GM19035 (cell line): Measurements from ENCODE around the gene METAP1D.
"Not testable (repeated sequence)": the region's sequence is repeated elsewhere in the genome, so short reads cannot be mapped to it uniquely, and the experiment has no call there.

Experiments used
- ATAC-seq: cut with Tn5 transposase; IDR thresholded peaks from one replicate; pipeline ENCODE4 v1.9.1; 2021; ENCODE audit not compliant: unreplicated experiment

The METAP1D gene

DNA sequence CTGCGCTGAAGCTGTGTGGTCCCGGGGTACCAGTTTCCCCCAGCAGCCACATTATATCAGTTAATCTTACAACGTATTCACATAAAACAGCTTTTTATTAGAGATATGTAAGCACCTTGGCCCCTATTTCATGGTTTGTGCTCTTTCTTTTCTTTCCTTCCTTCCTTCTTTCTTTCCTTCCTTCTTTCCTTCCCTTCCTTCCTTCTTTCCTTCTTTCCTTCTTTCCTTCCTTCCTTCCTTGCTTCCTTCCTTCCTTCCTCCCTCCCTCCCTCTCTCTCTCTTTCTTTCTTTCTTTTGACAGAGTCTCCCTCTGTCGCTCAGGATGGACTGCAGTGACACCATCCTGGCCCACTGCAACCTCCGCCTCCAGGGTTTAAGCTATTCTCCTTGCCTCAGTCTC is 3.7 kb upstream of the METAP1D start:
- ATAC-seq, result no peak

DNA sequence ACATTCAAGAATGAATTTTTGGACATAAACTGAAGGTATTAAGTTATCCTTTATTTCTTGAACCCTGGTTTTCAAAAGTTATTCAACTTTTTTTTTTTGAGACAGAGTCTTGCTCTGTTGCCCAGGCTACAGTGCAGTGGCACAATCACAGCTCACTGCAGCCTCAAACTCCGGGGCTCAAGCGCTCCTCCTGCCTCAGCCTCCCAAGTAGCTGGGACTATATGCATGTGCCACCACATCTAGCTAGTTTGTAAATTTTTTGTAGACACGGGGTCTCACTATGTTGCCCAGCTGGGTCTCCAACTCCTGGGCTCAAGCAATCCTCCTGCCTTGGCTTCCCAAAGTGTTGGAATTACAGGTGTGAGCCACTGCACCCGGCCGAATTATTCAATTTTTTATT is 2.7 kb upstream of the METAP1D start:
- ATAC-seq, result not testable (repeated sequence)

DNA sequence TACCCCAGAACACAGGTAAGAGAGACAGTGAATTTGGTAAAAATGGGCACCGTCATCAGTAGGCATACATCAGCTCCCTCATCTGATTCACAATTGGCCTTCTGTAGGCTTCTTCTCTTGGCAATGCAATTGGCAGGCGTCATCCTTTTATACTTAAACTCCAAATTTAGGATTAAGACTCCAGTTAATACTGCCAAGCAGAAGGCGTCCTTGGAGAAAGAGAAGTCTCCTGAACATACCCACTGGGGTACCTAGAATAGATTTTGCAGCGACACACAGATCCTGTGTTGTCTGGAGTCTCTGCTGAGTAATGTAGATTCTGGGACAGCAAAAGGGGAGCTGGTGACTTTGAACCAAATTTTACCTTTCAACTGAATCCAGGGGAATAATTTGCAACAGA is 592 bp upstream of the METAP1D start:
- peak; percentile 12 for ATAC-seq

DNA sequence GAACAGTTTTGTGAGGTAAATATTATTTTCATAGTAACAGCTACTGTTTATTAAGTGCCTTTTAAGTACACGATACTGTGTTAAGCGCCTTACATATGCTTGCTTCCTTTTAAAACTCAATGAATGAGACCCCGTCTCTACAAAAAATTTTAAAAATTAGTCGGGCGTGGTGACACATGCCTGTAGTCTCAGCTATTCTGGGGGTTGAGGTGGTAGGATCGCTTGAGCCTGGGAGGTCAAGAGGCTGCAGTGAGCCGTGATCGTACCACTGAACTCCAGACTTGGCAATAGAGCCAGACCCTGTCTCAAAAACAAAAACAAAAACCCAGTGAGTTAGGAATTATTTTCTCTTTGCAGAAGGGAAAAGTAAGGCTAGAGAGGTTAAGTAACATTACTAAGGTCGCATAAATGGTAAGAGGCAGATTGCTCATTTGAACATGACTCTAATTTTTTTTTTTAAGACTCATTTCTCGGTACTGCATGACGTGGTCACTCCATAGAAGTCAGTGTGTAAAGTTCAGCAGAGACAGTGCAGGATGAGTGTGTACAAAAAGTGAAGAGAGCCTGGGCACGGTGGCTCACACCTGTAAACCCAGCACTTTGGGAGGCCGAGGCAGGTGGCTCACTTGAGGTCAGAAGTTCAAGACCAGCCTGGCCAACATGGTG is 1.1 kb downstream of the METAP1D start:
- ATAC-seq, result no peak

DNA sequence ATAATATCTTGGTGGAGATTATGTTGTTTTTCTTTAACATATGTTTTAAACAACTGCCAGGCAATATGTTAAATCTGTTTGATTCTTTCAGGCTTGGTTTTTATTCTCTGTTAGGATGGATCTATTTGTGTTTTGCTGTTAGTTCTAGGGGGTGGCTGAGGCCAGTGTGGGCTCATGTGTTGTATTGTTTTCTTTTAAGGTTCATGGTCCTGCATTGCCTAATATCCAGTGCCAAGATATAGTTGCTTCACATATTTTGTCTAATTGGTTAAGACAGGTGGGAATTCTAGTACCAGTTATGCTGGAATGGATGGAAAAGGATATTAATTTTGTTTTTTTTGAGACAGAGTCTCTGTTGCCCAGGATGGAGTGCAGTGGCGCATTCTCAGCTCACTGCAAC is 7.6 kb downstream of the METAP1D start:
- no peak for ATAC-seq

DNA sequence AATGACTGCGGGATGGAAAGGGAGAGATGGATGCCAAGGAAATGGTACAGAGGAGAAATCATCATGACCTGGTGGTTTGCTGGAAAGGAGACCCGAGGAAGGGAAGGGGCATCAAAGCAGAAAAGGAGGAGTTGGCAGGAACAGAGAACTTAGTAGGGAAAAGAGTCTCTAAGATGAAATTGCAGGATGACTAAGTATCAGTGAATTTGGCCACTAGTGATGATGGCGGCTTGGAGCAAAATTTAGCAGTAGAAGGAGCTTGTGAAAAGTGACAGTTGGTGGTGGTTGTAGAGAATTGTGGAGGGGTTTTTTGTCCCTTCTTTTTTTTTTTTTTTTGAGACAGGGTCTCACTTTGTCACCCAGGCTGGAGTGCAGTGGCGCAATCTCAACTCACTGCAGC is 10.1 kb downstream of the METAP1D start:
- ATAC-seq, result no peak

DNA sequence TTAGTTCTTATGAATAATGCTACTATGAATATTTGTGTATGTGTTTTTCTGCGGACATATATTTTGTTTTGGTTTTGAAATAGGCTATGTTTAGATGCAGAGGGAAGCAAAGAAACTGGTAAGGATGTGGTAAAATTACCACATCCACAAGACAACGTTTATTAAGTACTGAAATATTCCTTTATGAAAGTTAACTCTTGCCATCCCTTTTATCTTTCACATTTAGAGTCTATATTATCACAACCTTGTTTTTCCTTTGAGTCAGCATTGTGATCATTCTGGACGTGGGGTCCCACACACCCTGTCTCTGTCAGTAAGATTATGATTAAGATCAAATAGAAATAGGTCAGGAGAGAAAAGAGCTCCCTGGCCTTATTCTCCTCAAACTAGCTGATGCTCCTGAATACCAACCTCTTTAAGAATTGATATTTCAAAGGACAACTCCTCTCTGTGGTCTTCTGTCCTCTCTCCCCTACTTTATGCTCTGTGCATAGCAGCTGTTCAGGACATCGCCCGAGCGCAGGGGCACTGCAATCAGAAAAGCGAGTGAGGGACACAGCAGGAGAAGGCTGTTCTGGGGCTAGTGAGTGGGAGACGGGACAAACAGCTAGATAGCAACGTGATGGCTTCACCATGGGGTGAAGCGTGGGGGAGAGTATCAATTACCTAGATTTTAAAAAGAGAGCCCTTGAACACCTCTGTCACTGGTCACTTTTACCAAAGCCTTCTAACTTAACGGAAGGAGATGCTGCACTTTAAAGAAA is 12.2 kb downstream of the METAP1D start:
- no peak for ATAC-seq

DNA sequence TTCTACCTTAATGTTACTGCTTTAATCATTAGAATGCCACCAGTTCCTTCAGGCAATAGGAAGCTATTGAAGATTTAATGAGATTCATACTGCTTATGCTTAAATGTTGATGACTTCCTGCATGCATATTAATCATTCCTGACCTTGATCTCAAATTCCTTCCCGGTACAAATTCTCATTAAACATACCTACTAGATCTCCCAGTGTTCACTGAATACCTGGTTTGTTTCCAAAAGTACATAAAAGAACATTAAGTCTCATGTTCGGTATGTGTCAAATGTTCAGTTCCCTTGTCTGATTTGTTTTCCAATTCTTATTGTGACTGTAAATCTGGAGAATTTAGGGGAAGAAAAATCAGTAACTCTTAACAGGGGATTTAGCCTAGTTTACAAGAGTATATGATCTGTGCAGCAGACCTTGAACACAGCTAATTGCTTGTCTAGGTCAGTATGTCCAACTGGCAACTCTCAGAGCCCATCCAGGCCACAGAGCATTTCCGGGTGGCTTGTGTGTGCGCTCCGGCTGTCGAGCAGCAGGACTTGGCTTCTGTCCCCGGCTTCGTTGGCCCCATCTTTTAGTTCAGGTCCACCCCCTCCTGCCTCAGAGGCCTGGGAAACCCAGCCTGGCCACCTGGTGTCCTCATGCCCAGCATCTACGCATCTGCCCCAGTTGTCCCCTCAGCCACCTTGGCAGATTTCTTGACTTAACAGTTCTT is 13.1 kb downstream of the METAP1D start:
- ATAC-seq, result no peak

DNA sequence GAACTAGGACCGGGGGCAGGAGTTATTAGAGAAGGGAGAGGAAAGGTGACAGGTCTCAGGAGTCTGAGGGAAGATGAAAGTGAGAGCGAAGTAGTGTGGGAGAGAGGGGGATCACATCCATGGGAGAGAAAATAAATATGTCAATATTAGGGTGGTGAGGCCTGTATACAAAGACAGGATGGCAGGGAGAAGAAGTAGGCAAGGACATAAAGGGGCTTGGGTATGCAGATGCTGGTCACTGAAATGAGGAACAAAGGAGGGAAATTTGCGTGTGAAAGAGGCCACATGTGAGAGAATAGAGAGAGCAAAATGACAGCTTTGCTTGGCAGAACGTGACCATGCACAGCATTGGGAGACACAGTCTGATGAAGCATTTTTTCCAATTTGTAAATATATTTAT is 13.6 kb downstream of the METAP1D start:
- no peak for ATAC-seq

DNA sequence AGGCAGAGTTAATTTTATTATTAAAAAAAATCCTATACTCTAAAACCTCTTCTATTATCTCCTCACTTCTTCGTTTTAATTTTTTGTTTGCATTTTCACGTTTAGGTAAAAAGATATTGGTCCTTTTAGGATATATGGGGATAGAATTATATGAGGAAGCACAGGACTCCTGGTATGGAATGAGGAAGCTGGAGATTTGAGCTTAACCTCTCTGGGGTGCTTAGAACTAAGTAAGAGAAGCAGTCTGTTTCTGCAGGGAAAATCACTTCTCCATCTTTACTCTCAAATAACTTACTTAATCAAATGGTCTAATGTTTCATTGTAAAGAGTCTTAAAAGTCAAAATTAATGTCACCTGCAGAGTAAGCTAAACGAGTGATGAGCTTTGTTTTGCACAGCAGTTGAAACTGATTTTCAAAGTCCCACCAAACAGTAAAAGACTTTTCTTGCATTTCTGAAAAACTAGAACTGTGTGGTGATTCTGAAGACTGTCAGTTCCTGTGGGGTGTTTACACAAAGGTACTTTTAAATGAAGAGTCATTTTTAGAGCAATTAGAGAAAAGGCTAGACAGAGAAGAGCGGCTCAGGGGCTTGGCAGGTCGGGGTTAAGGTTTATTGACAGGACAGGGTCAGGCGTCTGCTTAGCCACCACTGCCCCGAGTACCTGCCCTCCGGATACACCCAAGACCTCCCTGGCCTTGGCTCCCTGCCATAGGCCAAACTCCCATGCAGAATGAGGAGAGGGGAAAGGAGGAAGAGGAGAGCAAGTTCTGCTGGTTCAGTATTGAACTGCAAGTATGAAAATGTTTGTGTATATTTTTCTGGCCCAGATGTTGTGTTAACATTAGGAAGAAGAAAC is 21.6 kb downstream of the METAP1D start:
- ATAC-seq, result no peak

DNA sequence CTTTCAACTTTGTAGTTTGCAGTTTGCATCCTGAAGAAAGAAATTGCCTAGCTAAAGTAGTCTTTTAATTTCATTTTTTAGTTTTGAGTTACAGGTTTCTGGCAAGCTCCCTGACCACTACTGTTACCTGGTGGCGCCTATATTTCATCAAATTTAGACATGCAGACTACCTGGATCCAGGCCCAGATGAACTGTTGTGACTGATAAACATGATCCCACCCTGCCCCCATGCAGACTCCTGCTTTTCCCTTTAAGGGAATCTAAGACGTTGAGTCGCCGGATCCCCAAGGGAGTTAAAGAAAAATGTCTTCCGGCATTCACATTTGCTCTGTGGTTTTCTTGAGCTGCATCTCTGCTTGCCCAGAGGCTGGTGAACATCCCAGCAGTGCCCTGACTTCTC is 22.2 kb downstream of the METAP1D start:
- ATAC-seq, result no peak

DNA sequence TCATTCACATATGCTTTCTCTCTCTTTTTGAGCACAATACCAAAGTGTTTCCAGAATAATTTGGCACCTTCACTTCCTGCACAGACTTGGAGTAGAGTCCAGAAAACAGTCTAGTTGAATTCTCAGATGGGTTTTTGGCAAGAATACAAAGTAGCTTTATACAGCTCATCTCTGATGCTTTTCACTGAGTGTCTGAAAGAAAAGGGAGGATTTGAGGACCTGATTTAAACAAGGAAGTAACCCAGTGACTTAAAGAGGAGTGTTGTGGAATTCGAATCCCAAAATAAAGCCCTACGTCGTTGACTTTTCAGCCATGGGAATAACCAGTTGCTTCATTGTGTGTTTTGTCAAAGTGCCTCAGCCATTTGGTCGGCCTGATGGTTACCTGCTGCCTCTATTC is 31.8 kb downstream of the METAP1D start:
- ATAC-seq, result no peak

DNA sequence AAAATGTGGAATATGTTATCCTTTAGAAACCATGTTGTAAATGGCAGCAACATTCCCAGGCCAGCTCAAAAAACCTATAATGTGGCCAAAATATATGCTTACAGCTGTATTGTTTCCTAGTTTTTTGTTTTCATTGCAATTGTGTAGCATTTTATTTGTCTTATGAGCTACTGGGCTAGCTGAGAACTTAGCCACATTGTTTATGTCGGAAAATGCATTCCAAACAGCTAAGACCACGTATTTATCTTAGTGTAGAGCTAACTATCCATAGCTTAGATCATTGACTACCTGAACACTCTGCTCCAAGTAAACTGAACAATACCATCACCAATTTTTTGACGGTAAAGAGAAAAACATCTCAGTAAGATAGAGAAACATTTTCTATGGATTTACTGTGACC is 38.4 kb downstream of the METAP1D start:
- ATAC-seq, result no peak

DNA sequence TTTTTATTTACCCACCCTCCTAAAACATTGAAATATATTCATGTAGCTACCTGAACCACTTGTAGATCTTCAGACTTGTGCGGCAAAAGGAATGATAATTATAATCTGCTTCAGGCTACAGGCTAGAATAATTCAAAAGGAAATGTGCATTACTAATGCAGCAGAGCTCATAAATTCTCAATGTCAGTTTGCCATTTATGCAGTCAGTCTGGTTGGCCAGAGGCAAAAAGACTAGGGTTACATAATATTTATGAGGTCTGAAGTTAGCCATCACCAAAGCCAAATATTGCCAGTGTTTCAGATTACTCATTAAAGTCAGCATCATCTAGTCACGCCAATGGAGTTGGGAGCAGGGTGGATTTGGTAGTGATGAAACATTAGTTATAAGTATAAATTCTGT is 38.9 kb downstream of the METAP1D start:
- no peak for ATAC-seq

DNA sequence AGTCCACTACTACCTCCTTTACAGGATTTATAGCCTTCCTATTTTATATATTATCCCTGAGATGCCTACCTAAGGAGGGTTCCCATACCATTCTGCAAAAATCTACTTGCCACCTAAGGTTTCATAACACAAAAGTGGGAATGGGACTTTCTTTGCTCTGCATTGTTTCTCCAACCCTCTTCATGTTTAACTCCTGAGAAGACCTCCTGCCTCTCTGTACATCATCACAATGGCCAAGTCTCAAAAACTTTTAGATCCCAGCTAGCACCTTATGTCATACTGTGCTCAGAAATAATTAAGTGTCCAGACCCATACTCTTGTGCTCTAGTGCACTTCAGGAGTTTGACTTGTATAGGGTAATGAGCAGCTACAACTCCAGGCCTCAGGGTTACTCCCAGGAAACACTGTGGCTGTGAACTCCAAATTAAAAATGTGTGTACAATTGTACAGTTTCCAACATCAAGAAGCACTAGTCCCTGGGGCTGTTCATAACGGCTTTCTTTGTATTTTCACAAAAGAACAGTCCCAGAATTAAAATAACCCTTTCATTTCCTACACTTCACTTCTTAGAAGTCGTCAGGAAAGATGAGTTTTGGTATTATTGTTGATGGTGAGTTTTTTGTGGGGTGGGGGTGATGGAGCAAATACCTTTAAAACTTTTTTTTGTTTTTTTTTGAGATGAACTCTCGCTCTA is 39.4 kb downstream of the METAP1D start:
- ATAC-seq, result no peak

DNA sequence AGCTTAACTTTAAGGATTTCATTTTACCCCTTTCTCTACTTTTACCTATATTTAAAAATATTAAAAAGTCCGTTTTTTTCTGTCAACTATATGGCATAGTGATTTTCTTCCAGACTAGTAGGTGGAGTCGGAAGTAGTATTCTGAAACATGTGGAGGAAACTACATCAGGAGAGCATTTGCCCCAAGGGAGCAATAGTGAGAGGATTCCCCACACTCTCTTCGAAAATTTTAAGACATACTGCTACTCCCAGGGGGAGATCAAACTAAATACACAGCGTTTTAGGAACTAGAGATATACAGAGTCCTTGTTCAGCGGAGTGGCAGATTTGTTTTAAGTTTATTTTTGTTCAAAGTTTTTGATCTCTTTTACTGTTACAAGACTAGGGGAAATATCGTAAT is 40.6 kb downstream of the METAP1D start:
- ATAC-seq, result no peak

DNA sequence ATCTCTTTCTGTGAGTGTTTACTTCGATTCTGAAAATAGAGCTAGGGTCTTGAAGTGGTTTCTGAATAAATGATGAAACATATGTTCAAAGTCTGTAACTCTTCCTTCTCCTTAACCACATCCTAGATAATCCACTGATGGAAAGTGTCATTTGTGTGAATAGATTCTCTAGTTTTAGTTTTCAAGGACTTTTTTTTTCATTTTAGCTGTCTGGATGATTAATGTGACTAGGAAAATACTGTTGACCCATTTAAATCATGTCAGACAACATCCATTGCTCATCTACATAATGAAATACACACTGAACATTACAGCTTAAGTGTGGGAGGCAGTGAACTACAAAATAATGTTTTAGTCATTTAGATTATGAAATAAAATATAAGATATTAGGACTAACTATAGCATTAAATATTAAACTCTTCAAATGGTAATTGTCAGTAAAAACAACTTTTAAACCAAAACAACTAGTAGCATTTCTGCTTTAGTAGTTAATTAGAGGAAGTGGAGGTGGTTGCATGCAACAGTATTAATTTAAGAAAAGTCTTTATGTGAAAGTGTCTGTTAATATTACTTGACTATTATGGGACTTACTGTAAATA is 46.4 kb downstream of the METAP1D start:
- no peak for ATAC-seq

DNA sequence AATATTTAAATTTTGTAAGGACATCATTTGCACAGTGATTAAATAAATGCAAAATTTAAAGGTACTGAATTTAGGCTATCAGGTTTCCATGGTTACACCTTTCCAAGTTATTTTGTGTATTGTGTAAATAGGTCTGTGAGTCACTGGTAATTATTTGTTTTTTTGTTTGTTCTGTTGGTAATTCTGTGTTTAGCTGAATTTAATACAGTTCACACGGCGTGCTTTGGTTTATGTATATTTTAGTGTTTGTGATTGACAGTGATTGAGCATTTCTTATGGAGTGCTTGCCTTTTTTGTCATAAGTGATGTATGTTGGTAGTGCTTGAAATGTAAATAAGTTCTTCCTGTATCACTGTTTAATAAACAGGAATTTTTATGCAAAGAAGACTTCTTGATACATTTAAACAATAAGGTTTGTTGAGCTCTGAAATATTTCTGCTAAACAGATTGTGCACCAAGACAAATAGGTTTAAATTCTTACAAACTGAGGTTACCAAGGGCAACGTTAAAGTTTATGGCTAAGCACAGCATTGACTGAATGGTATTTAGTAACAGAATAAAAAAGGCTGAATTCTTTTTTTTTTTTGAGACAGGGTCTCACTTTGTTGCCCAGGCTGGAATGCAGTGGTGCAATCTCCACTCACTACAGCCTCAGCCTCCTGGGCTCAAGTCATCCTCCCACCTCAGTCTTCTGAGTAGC is 47.3 kb downstream of the METAP1D start:
- ATAC-seq, result no peak
